ENCODE results near the gene TRAM2.
A peak's percentile ranks its signal among the peaks of the same experiment; 100 is the strongest.

The TRAM2 gene, protein sequence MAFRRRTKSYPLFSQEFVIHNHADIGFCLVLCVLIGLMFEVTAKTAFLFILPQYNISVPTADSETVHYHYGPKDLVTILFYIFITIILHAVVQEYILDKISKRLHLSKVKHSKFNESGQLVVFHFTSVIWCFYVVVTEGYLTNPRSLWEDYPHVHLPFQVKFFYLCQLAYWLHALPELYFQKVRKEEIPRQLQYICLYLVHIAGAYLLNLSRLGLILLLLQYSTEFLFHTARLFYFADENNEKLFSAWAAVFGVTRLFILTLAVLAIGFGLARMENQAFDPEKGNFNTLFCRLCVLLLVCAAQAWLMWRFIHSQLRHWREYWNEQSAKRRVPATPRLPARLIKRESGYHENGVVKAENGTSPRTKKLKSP

DNA sequence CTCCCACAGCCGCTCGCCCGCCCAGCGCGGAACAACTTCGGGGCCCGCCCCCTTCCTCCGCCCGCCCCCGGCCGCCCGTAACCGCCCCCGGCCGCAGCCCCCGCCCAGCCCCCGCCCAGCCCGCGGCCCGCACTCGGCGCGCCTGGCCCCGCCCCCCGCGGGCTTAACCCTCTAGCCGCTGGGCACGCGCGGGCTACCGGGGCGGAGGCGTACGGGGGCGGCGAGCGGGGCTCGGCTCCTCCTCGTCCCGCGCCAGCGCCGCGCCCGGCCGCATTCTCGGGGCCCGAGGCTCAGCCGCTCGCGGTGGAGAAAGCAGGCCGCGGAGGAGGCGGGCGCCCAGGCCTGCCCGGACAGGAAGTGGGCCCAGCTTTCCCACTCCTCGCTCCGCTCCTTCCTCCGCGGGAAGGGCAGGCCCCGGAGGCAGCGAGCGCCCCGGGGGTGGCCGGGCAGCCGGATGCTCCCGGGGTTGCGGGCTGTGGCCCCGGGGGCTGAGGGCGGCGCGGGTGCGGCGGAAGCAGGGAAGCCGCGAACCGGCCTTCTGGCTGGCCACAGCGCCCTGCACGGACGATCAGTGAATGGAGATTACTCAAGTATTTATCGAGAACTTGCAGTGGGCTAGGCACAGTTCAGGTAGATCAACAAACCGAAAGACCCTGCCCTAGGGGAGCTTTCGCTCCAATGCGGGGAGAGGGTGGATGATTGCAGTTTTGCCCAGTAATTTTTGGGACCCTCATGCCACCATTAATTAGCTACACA, at the start of gene TRAM2:
Gene TRAM2 (minus strand): TSS at position 39 of the 756 bp plus-strand sequence. CDS start 145 bp downstream, outside the sequence.
- peak; percentile 76 for ATAC-seq
- TF ChIP-seq ZNF70 (CRISPR knock-in tag; IDR thresholded peaks at IDR 0.05) (no peak), RARB (CRISPR knock-in tag; IDR thresholded peaks at IDR 0.05) (no peak), ZFP3 (CRISPR knock-in tag; IDR thresholded peaks at IDR 0.05) (peak; percentile 43), ESRRG (CRISPR knock-in tag; IDR thresholded peaks at IDR 0.05) (no peak)
- TF ChIP-seq, protein P1, sequence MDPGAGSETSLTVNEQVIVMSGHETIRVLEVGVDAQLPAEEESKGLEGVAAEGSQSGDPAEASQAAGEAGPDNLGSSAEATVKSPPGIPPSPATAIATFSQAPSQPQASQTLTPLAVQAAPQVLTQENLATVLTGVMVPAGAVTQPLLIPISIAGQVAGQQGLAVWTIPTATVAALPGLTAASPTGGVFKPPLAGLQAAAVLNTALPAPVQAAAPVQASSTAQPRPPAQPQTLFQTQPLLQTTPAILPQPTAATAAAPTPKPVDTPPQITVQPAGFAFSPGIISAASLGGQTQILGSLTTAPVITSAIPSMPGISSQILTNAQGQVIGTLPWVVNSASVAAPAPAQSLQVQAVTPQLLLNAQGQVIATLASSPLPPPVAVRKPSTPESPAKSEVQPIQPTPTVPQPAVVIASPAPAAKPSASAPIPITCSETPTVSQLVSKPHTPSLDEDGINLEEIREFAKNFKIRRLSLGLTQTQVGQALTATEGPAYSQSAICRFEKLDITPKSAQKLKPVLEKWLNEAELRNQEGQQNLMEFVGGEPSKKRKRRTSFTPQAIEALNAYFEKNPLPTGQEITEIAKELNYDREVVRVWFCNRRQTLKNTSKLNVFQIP (CRISPR knock-in tag; IDR thresholded peaks at IDR 0.05; ENCODE audit: borderline replicate concordance, low read depth), result no peak
- TF ChIP-seq, protein P2, sequence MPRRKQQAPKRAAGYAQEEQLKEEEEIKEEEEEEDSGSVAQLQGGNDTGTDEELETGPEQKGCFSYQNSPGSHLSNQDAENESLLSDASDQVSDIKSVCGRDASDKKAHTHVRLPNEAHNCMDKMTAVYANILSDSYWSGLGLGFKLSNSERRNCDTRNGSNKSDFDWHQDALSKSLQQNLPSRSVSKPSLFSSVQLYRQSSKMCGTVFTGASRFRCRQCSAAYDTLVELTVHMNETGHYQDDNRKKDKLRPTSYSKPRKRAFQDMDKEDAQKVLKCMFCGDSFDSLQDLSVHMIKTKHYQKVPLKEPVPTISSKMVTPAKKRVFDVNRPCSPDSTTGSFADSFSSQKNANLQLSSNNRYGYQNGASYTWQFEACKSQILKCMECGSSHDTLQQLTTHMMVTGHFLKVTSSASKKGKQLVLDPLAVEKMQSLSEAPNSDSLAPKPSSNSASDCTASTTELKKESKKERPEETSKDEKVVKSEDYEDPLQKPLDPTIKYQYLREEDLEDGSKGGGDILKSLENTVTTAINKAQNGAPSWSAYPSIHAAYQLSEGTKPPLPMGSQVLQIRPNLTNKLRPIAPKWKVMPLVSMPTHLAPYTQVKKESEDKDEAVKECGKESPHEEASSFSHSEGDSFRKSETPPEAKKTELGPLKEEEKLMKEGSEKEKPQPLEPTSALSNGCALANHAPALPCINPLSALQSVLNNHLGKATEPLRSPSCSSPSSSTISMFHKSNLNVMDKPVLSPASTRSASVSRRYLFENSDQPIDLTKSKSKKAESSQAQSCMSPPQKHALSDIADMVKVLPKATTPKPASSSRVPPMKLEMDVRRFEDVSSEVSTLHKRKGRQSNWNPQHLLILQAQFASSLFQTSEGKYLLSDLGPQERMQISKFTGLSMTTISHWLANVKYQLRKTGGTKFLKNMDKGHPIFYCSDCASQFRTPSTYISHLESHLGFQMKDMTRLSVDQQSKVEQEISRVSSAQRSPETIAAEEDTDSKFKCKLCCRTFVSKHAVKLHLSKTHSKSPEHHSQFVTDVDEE (CRISPR knock-in tag; IDR thresholded peaks at IDR 0.05), result peak; percentile 36; the same call in 1 of the 2 replicates

DNA sequence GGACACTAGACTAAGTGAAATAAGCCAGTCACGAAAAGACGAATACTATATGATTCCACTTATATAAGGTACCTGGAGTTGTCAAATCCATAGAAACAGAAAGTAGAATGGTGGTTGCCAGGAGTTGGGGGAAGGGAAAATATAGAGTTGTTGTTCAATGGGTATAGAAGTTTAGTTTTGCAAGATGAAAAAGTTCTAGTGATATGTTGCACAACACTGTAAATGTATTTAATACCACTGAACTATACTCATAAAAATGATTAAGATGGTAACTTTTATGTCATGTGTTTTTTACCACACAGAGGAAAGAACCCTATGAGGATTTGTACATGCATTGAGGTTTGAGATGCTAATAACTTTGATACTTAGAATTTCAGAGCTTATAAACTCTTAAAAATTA, 46.0 kb upstream of the TRAM2 start:
- no peak for ATAC-seq
- no peak for TF ChIP-seq ESRRG (CRISPR knock-in tag; IDR thresholded peaks at IDR 0.05)
- TF ChIP-seq ARNTL (CRISPR knock-in tag; IDR thresholded peaks at IDR 0.05; ENCODE audit: borderline replicate concordance, low read depth), result no peak
- no peak for TF ChIP-seq SNAI2 (CRISPR knock-in tag; IDR thresholded peaks at IDR 0.05)
- no peak for TF ChIP-seq TOX (CRISPR knock-in tag; IDR thresholded peaks at IDR 0.05; ENCODE audit: borderline replicate concordance)
- no peak for TF ChIP-seq ZFP30 (CRISPR knock-in tag; IDR thresholded peaks at IDR 0.05)
- no peak for TF ChIP-seq ZNF565 (CRISPR knock-in tag; conservative IDR thresholded peaks at IDR 0.05; ENCODE audit: low read depth)
- TF ChIP-seq TCF4 (CRISPR knock-in tag; IDR thresholded peaks at IDR 0.05; ENCODE audit: borderline replicate concordance), result no peak
- TF ChIP-seq, protein P1 (CRISPR knock-in tag; IDR thresholded peaks at IDR 0.05; ENCODE audit: borderline replicate concordance, low read depth), result no peak
- no peak for TF ChIP-seq ZC3H10 (CRISPR knock-in tag; IDR thresholded peaks at IDR 0.05)
- no peak for TF ChIP-seq CSDC2 (CRISPR knock-in tag; IDR thresholded peaks at IDR 0.05)
- TF ChIP-seq, protein P3, sequence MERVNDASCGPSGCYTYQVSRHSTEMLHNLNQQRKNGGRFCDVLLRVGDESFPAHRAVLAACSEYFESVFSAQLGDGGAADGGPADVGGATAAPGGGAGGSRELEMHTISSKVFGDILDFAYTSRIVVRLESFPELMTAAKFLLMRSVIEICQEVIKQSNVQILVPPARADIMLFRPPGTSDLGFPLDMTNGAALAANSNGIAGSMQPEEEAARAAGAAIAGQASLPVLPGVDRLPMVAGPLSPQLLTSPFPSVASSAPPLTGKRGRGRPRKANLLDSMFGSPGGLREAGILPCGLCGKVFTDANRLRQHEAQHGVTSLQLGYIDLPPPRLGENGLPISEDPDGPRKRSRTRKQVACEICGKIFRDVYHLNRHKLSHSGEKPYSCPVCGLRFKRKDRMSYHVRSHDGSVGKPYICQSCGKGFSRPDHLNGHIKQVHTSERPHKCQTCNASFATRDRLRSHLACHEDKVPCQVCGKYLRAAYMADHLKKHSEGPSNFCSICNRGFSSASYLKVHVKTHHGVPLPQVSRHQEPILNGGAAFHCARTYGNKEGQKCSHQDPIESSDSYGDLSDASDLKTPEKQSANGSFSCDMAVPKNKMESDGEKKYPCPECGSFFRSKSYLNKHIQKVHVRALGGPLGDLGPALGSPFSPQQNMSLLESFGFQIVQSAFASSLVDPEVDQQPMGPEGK (CRISPR knock-in tag; IDR thresholded peaks at IDR 0.05; ENCODE audit: borderline replicate concordance), result no peak
- TF ChIP-seq OSR1 (CRISPR knock-in tag; IDR thresholded peaks at IDR 0.05), result no peak
- TF ChIP-seq, protein P4, sequence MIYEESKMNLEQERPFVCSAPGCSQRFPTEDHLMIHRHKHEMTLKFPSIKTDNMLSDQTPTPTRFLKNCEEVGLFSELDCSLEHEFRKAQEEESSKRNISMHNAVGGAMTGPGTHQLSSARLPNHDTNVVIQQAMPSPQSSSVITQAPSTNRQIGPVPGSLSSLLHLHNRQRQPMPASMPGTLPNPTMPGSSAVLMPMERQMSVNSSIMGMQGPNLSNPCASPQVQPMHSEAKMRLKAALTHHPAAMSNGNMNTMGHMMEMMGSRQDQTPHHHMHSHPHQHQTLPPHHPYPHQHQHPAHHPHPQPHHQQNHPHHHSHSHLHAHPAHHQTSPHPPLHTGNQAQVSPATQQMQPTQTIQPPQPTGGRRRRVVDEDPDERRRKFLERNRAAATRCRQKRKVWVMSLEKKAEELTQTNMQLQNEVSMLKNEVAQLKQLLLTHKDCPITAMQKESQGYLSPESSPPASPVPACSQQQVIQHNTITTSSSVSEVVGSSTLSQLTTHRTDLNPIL (CRISPR knock-in tag; IDR thresholded peaks at IDR 0.05; ENCODE audit: low read depth), result no peak
- TF ChIP-seq ZFP3 (CRISPR knock-in tag; IDR thresholded peaks at IDR 0.05), result no peak
- no peak for TF ChIP-seq GLIS3 (CRISPR knock-in tag; IDR thresholded peaks at IDR 0.05)
- no peak for TF ChIP-seq BACH2 (CRISPR knock-in tag; IDR thresholded peaks at IDR 0.05; ENCODE audit: borderline replicate concordance)
- no peak for TF ChIP-seq PPARA (CRISPR knock-in tag; IDR thresholded peaks at IDR 0.05; ENCODE audit: borderline replicate concordance)
- no peak for TF ChIP-seq ZNF8 (CRISPR knock-in tag; IDR thresholded peaks at IDR 0.05)

Measured in SK-N-SH treated with all-trans-retinoic acid at 6 μM for 48 hours (cell line).